ENCODE results near the gene PFDN2.
A peak's percentile ranks its signal among the peaks of the same experiment; 100 is the strongest.

Gene PFDN2

DNA sequence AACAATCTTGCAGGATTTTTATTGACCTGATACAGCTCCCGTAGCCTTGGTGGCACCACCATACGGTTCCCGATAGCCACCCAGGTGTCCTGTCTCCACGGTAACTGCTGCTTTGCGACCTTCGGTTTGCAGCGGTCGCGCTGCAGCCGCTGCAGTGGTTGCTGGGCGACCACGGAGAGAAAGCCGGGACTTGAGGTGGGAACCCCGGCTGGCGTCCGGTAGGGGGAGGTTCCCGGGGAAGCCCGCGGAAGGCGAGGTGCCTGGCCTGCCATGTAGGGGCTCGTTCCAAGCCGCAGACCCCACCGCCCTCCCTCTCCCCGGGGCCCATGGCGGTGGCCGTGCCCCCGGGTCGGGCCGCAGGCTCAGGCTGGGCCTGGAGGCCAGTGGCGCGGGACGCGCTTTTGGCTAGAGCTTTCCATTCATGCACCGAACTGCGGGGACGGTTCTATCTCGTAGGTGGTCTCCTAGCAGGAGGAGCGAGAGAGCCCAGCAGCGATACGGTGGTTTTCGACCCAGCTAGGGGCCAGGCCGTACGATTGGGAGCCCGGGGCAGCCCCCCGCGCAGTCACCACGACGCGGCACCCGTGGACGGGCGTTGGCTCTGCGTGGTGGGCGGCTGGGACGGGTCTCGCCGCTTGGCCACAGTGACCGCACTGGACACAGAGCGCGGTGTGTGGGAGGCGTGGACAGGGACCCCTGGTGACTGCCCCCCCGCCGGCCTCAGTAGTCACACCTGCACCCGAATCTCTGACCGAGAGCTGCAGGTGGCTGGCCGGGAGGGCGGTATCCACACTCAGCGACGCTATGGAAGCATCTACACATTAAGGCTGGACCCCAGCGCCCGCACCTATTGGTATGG, 19.4 kb downstream of the PFDN2 start, which contains the start of gene KLHDC9 (continued):
- TF ChIP-seq ZBTB20 (tag by site-specific recombination; IDR thresholded peaks at IDR 0.05), result peak; percentile 83
- peak; percentile 3; the same call in 1 of the 2 replicates for TF ChIP-seq ZBTB48 (tag by site-specific recombination; IDR thresholded peaks at IDR 0.05)
- TF ChIP-seq ZNF398 (tag by site-specific recombination; IDR thresholded peaks at IDR 0.05), result peak; percentile 93
- TF ChIP-seq, protein P1, sequence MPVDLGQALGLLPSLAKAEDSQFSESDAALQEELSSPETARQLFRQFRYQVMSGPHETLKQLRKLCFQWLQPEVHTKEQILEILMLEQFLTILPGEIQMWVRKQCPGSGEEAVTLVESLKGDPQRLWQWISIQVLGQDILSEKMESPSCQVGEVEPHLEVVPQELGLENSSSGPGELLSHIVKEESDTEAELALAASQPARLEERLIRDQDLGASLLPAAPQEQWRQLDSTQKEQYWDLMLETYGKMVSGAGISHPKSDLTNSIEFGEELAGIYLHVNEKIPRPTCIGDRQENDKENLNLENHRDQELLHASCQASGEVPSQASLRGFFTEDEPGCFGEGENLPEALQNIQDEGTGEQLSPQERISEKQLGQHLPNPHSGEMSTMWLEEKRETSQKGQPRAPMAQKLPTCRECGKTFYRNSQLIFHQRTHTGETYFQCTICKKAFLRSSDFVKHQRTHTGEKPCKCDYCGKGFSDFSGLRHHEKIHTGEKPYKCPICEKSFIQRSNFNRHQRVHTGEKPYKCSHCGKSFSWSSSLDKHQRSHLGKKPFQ (tag by site-specific recombination; IDR thresholded peaks at IDR 0.05), result peak; percentile 80
- TF ChIP-seq IKZF3 (tag by site-specific recombination; IDR thresholded peaks at IDR 0.05), result 0 out of 2 replicates have a peak, but pooled peaks have one; percentile 8
- no peak for TF ChIP-seq ZNF555 (tag by site-specific recombination; conservative IDR thresholded peaks at IDR 0.05)
- TF ChIP-seq, protein P2, sequence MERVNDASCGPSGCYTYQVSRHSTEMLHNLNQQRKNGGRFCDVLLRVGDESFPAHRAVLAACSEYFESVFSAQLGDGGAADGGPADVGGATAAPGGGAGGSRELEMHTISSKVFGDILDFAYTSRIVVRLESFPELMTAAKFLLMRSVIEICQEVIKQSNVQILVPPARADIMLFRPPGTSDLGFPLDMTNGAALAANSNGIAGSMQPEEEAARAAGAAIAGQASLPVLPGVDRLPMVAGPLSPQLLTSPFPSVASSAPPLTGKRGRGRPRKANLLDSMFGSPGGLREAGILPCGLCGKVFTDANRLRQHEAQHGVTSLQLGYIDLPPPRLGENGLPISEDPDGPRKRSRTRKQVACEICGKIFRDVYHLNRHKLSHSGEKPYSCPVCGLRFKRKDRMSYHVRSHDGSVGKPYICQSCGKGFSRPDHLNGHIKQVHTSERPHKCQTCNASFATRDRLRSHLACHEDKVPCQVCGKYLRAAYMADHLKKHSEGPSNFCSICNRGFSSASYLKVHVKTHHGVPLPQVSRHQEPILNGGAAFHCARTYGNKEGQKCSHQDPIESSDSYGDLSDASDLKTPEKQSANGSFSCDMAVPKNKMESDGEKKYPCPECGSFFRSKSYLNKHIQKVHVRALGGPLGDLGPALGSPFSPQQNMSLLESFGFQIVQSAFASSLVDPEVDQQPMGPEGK (tag by site-specific recombination; IDR thresholded peaks at IDR 0.05), result peak; percentile 56; the same call in 1 of the 2 replicates
- TF ChIP-seq ZNF510 (tag by site-specific recombination; IDR thresholded peaks at IDR 0.05; ENCODE audit: insufficient replicate concordance), result no peak
- TF ChIP-seq ZBTB44 (tag by site-specific recombination; IDR thresholded peaks at IDR 0.05), result peak; percentile 99
- 0 out of 2 replicates have a peak, but pooled peaks have one; percentile 14 for TF ChIP-seq ZNF2 (tag by site-specific recombination; IDR thresholded peaks at IDR 0.05)
- 0 out of 2 replicates have a peak, but pooled peaks have one; percentile 35 for TF ChIP-seq ZNF777 (tag by site-specific recombination; IDR thresholded peaks at IDR 0.05; ENCODE audit: borderline replicate concordance)
- TF ChIP-seq ZNF423 (tag by site-specific recombination; IDR thresholded peaks at IDR 0.05), result no peak
- TF ChIP-seq ZNF433 (tag by site-specific recombination; IDR thresholded peaks at IDR 0.05; ENCODE audit: low read depth), result no peak
- TF ChIP-seq ZFHX2 (tag by site-specific recombination; conservative IDR thresholded peaks at IDR 0.05), result peak; percentile 47
- peak; percentile 20; the same call in 1 of the 2 replicates for TF ChIP-seq ZNF335 (tag by site-specific recombination; conservative IDR thresholded peaks at IDR 0.05)
- peak; percentile 62 for TF ChIP-seq GLIS2 (tag by site-specific recombination; IDR thresholded peaks at IDR 0.05)
- TF ChIP-seq ZNF140 (tag by site-specific recombination; IDR thresholded peaks at IDR 0.05), result no peak
- peak; percentile 35; the same call in 1 of the 2 replicates for TF ChIP-seq ZIC2 (tag by site-specific recombination; IDR thresholded peaks at IDR 0.05)
- no peak for TF ChIP-seq MEIS1 (CRISPR knock-in tag; IDR thresholded peaks at IDR 0.05; ENCODE audit: borderline replicate concordance)
- TF ChIP-seq, protein P3, sequence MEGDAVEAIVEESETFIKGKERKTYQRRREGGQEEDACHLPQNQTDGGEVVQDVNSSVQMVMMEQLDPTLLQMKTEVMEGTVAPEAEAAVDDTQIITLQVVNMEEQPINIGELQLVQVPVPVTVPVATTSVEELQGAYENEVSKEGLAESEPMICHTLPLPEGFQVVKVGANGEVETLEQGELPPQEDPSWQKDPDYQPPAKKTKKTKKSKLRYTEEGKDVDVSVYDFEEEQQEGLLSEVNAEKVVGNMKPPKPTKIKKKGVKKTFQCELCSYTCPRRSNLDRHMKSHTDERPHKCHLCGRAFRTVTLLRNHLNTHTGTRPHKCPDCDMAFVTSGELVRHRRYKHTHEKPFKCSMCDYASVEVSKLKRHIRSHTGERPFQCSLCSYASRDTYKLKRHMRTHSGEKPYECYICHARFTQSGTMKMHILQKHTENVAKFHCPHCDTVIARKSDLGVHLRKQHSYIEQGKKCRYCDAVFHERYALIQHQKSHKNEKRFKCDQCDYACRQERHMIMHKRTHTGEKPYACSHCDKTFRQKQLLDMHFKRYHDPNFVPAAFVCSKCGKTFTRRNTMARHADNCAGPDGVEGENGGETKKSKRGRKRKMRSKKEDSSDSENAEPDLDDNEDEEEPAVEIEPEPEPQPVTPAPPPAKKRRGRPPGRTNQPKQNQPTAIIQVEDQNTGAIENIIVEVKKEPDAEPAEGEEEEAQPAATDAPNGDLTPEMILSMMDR (tag by site-specific recombination; IDR thresholded peaks at IDR 0.05), result peak; percentile 87
- no peak for TF ChIP-seq ZNF776 (tag by site-specific recombination; IDR thresholded peaks at IDR 0.05; ENCODE audit: borderline replicate concordance)
- no peak for TF ChIP-seq HOXA7 (CRISPR knock-in tag; IDR thresholded peaks at IDR 0.05; ENCODE audit: borderline replicate concordance)
- TF ChIP-seq ZNF654 (tag by site-specific recombination; IDR thresholded peaks at IDR 0.05; ENCODE audit: low read depth), result no peak
- TF ChIP-seq ZNF341 (tag by site-specific recombination; IDR thresholded peaks at IDR 0.05; ENCODE audit: low read depth), result 0 out of 2 replicates have a peak, but pooled peaks have one; percentile 43
- TF ChIP-seq SP3 (tag by site-specific recombination; IDR thresholded peaks at IDR 0.05), result peak; percentile 15; the same call in 1 of the 2 replicates
- no peak for TF ChIP-seq GLI4 (tag by site-specific recombination; IDR thresholded peaks at IDR 0.05)
- peak; percentile 46; the same call in 1 of the 2 replicates for TF ChIP-seq KLF9 (tag by site-specific recombination; IDR thresholded peaks at IDR 0.05; ENCODE audit: low read depth)
- TF ChIP-seq SP2 (tag by site-specific recombination; IDR thresholded peaks at IDR 0.05), result peak; percentile 57; the same call in 1 of the 2 replicates
- TF ChIP-seq PBX3 (CRISPR knock-in tag; IDR thresholded peaks at IDR 0.05), result peak; percentile 82; the same call in 1 of the 2 replicates

All from HEK293 (cell line).